Gastrocnemius medialis (tissue), 4 donors: Measurements from ENCODE around the gene SLC6A2. TPM values are rescaled to one million over a fixed set of nuclear protein-coding genes. Genes with fewer than 3 reads are reported as not detected.

ENCODE experiments used
- ATAC-seq, 2 donors: fragments of 150-250 bp; one replicate each; pipeline ENCODE4 v1.9.1; 2016
- DNase-seq, 2 donors: peaks; one replicate each; pipeline ENCODE4 v3.0.0-alpha.2; 2019
- H3K27ac ChIP-seq, 4 donors: fragments of 200-600 bp; sonication (generic); 1 replicate in 1 of 4; 2 replicates in 3 of 4; pipeline ENCODE4 v1.5.1; 2016 to 2018; ENCODE audit warnings: mild to moderate bottlenecking in 2 of 4, moderate library complexity in 1 of 4
- H3K27me3 ChIP-seq, 3 donors: fragments of 200-600 bp; sonication (generic) in 2 of 3; 1 replicate in 1 of 3; 2 replicates in 2 of 3; pipeline versions ENCODE4 v1.5.1 to v1.6.0; 2016 to 2019; ENCODE audit warnings: mild to moderate bottlenecking in 1 of 3, moderate library complexity in 1 of 3
- H3K36me3 ChIP-seq, 2 donors: fragments of 200-600 bp; sonication (generic) in 1 of 2; one replicate each; pipeline ENCODE4 v1.5.1; 2017 to 2018
- H3K4me1 ChIP-seq, 2 donors: fragments of 200-600 bp; sonication (generic) in 1 of 2; one replicate each; pipeline ENCODE4 v1.5.1; 2016 to 2017; ENCODE audit warnings: mild to moderate bottlenecking in 2 of 2
- H3K4me3 ChIP-seq, 4 donors: fragments of 200-600 bp; sonication (generic) in 3 of 4; 1 replicate in 1 of 4; 2 replicates in 3 of 4; pipeline ENCODE4 v1.5.1; 2016 to 2019; ENCODE audit warnings: mild to moderate bottlenecking in 2 of 4
- H3K9me3 ChIP-seq, 3 donors: fragments of 200-600 bp; sonication (generic) in 2 of 3; 1 replicate in 1 of 3; 2 replicates in 2 of 3; pipeline ENCODE4 v1.5.1; 2016 to 2019
- CTCF ChIP-seq, 5 experiments: fragments of 450-650 bp in 3 of 5; fragments of 200-600 bp in 2 of 5; sonication (generic) in 2 of 5; IDR thresholded peaks in 4 of 5; conservative IDR thresholded peaks in 1 of 5; 1 replicate in 4 of 5; 2 replicates in 1 of 5; pipeline ENCODE4 v1.5.1; 2016 to 2019; ENCODE audit warnings: antibody characterized with exemption in 5 of 5, mild to moderate bottlenecking in 3 of 5, moderate library complexity in 3 of 5
- POLR2A ChIP-seq, 2 donors: fragments of 450-650 bp; IDR thresholded peaks; one replicate each; pipeline ENCODE4 v1.6.1; 2017; ENCODE audit warnings: antibody characterized with exemption in 2 of 2, mild to moderate bottlenecking in 2 of 2, moderate library complexity in 2 of 2
- in situ Hi-C, 4 donors: fragments of 200-750 bp; cut with MboI; loops; one replicate each; pipeline versions ENCODE4 v1.15.0 to v1.8.0; 2017; ENCODE audit warnings: low sequenced_read_pairs in 4 of 4
- intact Hi-C: fragments of 100-400 bp; cut with DNase I; formaldehyde crosslinking; loops from one replicate; pipeline ENCODE4 v1.15.1; 2023; ENCODE audit warnings: low total_unique reads
- total RNA-seq, 4 donors: library from RNA; depleted of rRNA; stranded (reverse); fragments of >200 nt; gene quantifications; one replicate each; pipeline versions ENCODE4 v1.1.0 to v1.2.3, GENCODE V29; 2016

SLC6A2 gene
- total RNA-seq, 4 donors from 2014 or later, result not detected

GRCh38 chr16:55690841-55691240, 35.1 kb downstream of the SLC6A2 start:
- no peak overlapping the region for H3K4me3 ChIP-seq
- H3K27ac ChIP-seq, result no peak overlapping the region
- H3K27me3 ChIP-seq, result no peaks in the 10 kb centered on the region
- DNase-seq (no peak), ATAC-seq (no peak)
- H3K9me3 ChIP-seq, result no peaks in the 10 kb centered on the region
- H3K4me1 ChIP-seq, result no peaks in the 10 kb centered on the region
- TF ChIP-seq POLR2A (IDR thresholded peaks at IDR 0.05), result no peak
- H3K36me3 ChIP-seq, result no peaks in the 10 kb centered on the region
- intact Hi-C loops, result no loop called here
- in situ Hi-C loops, result no loop called here

GRCh38 chr16:55691771-55692170, 36.0 kb downstream of the SLC6A2 start:
- Histone ChIP-seq H3K36me3 (no peaks in the 10 kb centered on the region), H3K9me3 (no peaks in the 10 kb centered on the region), H3K4me1 (no peaks in the 10 kb centered on the region), H3K27ac (no peak overlapping the region), H3K27me3 (no peaks in the 10 kb centered on the region), H3K4me3 (no peak overlapping the region)
- TF ChIP-seq POLR2A (IDR thresholded peaks at IDR 0.05) (no peak), CTCF (IDR thresholded peaks at IDR 0.05 in 4 of 5, conservative IDR thresholded peaks at IDR 0.05 in 1 of 5) (no peak)
- ATAC-seq (no peak), DNase-seq (no peak)
- intact Hi-C loops, result no loop called here
- in situ Hi-C loops, result no loop called here

GRCh38 chr16:55695595-55695994, 39.8 kb downstream of the SLC6A2 start:
- Histone ChIP-seq H3K4me3 (no peak overlapping the region), H3K9me3 (no peaks in the 10 kb centered on the region), H3K36me3 (no peaks in the 10 kb centered on the region), H3K27ac (no peak overlapping the region), H3K4me1 (no peaks in the 10 kb centered on the region), H3K27me3 (no peaks in the 10 kb centered on the region)
- in situ Hi-C loops (no loop called here), intact Hi-C loops (no loop called here)
- ATAC-seq (no peak), DNase-seq (no peak)
- TF ChIP-seq CTCF (IDR thresholded peaks at IDR 0.05 in 4 of 5, conservative IDR thresholded peaks at IDR 0.05 in 1 of 5) (no peak), POLR2A (IDR thresholded peaks at IDR 0.05) (no peak)

- intact Hi-C loops, result no loop called here
- in situ Hi-C loops, result no loop called here
Measured at GRCh38 chr16:55697867-55698266, 42.1 kb downstream of the SLC6A2 start.

GRCh38 chr16:55698331-55698730, 42.5 kb downstream of the SLC6A2 start:
- H3K27ac ChIP-seq, result no peak overlapping the region
- H3K36me3 ChIP-seq, result no peaks in the 10 kb centered on the region
- H3K9me3 ChIP-seq, result no peaks in the 10 kb centered on the region
- no peaks in the 10 kb centered on the region for H3K4me1 ChIP-seq
- in situ Hi-C loops (no loop called here), intact Hi-C loops (no loop called here)
- ATAC-seq (no peak), DNase-seq (no peak)
- H3K27me3 ChIP-seq, result no peaks in the 10 kb centered on the region
- H3K4me3 ChIP-seq, result no peak overlapping the region
- TF ChIP-seq POLR2A (IDR thresholded peaks at IDR 0.05) (no peak), CTCF (IDR thresholded peaks at IDR 0.05 in 4 of 5, conservative IDR thresholded peaks at IDR 0.05 in 1 of 5) (no peak)

More at GRCh38 chr16:55697867-55698266, 42.1 kb downstream of the SLC6A2 start:
- Histone ChIP-seq H3K9me3 (no peaks in the 10 kb centered on the region), H3K27me3 (no peaks in the 10 kb centered on the region), H3K36me3 (no peaks in the 10 kb centered on the region), H3K4me1 (no peaks in the 10 kb centered on the region), H3K27ac (no peak overlapping the region), H3K4me3 (no peak overlapping the region)
- no peak for DNase-seq
- TF ChIP-seq CTCF (IDR thresholded peaks at IDR 0.05 in 4 of 5, conservative IDR thresholded peaks at IDR 0.05 in 1 of 5), result no peak
- no peak for TF ChIP-seq POLR2A (IDR thresholded peaks at IDR 0.05)
- no peak for ATAC-seq
